ENCODE results near the gene UBC.

UBC gene

GRCh38 chr12:124863416-124864325 is 50.8 kb downstream of the UBC start, which contains the start of gene SCARB1:
TSS of gene SCARB1 (minus strand) at chr12:124863864. CDS start at chr12:124863720, 144 bp downstream.
- DNase-seq: peak; percentile 73

GRCh38 chr12:124862768-124863415 is 51.6 kb downstream of the UBC start:
- peak; percentile 3 for DNase-seq

GRCh38 chr12:124861898-124862676 is 52.4 kb downstream of the UBC start:
- no peak for DNase-seq

Data from activated effector memory CD4-positive, alpha-beta T cell treated with Interleukin-2 at 50 U/mL for 16 hours (primary cell).